Measurements from ENCODE around the gene SOCS6.

GRCh38 chr18:70324897-70325296, 36.1 kb downstream of the SOCS6 start:
- TF ChIP-seq EZH2phosphoT487 (IDR thresholded peaks at IDR 0.05; ENCODE audit: low read depth) = no peak
- TF ChIP-seq, protein P1, sequence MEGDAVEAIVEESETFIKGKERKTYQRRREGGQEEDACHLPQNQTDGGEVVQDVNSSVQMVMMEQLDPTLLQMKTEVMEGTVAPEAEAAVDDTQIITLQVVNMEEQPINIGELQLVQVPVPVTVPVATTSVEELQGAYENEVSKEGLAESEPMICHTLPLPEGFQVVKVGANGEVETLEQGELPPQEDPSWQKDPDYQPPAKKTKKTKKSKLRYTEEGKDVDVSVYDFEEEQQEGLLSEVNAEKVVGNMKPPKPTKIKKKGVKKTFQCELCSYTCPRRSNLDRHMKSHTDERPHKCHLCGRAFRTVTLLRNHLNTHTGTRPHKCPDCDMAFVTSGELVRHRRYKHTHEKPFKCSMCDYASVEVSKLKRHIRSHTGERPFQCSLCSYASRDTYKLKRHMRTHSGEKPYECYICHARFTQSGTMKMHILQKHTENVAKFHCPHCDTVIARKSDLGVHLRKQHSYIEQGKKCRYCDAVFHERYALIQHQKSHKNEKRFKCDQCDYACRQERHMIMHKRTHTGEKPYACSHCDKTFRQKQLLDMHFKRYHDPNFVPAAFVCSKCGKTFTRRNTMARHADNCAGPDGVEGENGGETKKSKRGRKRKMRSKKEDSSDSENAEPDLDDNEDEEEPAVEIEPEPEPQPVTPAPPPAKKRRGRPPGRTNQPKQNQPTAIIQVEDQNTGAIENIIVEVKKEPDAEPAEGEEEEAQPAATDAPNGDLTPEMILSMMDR (IDR thresholded peaks at IDR 0.05; ENCODE audit: low read depth, low read length) = no peak

All from OCI-LY3 (cell line).